Measurements from ENCODE around the gene ZFPL1. TPM values are rescaled to one million over a fixed set of nuclear protein-coding genes. Genes with fewer than 3 reads are reported as not detected.
A peak's percentile ranks its signal among the peaks of the same experiment; 100 is the strongest.

Gene ZFPL1
- total RNA-seq, 2 donors from 2014 or later: 35.7 to 46.6 TPM

DNA sequence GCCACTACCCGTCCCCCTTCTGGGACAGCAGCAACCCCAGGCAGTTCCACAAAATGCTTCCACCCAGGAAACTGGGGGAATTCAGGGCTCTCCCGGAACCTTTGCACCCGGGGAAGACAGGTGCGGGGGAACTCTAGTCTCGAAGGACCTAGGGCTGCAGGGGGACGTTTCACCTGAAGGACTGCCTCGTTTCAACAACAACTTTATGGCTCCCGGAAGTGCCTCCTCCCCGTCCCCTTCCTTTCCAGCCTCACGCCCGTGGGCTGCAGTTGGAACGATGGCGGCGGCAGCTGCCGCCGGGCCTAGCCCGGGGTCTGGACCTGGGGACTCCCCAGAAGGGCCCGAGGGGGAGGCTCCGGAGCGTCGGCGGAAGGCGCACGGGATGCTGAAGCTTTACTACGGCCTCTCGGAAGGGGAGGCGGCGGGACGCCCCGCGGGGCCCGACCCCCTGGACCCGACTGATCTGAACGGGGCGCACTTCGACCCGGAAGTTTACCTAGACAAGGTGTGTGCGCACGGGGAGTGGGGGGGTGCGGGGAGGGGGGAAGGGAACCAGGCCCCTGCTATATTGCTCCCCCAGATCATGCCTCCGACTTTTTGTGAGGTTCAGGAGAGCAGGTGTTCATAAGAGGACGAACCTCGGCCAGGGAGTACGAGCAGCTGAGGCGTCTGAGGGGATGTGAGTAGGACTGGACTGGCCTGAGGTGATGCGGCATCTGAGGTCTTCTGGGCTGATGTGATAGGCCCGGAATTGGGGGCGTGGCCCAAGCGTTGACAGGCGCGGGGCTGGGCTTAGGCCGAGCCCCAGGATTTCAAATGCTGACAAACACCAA is 12.2 kb downstream of the ZFPL1 start, which contains the start of gene VPS51:
Gene VPS51 (plus strand): TSS at position 241 of the 833 bp plus-strand sequence. CDS start 37 bp downstream, at position 278.
- Histone ChIP-seq H3K9ac (ENCODE audit: extremely low read depth, low read length, poor library complexity, severe bottlenecking) (peak within 1 kb of the TSS; percentile 75), H3K4me1 (ENCODE audit: control insufficient read depth, insufficient read depth, low read length) (peaks cover 5% of the 10 kb centered on the region), H3K27ac (ENCODE audit: low read depth, low read length) (peak within 1 kb of the TSS; percentile 72), H3K4me3 (ENCODE audit: low read length) (peak within 1 kb of the TSS; percentile 86), H3K9me3 (ENCODE audit: control insufficient read depth, low read length) (no peaks in the 10 kb centered on the region), H3K36me3 (ENCODE audit: control insufficient read depth, insufficient read depth, low read length) (peaks cover 20% of the 10 kb centered on the region), H3K27me3 (ENCODE audit: control insufficient read depth, insufficient read depth, low read length, poor library complexity, severe bottlenecking) (no peaks in the 10 kb centered on the region)
- peak within 1 kb of the TSS; percentile 88 for H3K4me3 Mint-ChIP-seq
- TF ChIP-seq, protein P1, sequence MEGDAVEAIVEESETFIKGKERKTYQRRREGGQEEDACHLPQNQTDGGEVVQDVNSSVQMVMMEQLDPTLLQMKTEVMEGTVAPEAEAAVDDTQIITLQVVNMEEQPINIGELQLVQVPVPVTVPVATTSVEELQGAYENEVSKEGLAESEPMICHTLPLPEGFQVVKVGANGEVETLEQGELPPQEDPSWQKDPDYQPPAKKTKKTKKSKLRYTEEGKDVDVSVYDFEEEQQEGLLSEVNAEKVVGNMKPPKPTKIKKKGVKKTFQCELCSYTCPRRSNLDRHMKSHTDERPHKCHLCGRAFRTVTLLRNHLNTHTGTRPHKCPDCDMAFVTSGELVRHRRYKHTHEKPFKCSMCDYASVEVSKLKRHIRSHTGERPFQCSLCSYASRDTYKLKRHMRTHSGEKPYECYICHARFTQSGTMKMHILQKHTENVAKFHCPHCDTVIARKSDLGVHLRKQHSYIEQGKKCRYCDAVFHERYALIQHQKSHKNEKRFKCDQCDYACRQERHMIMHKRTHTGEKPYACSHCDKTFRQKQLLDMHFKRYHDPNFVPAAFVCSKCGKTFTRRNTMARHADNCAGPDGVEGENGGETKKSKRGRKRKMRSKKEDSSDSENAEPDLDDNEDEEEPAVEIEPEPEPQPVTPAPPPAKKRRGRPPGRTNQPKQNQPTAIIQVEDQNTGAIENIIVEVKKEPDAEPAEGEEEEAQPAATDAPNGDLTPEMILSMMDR (conservative IDR thresholded peaks at IDR 0.05): no peak
- 1 to 2% methylated on average over 11 to 52 of the region's 52 CpGs for WGBS, 2 experiments (ENCODE audit: insufficient coverage in 1 of 2, insufficient read length in 1 of 2)
- DNase-seq: peak; percentile 95
- no peaks in the 10 kb centered on the region for H3K9me3 Mint-ChIP-seq
- no peaks in the 10 kb centered on the region for H3K27me3 Mint-ChIP-seq (ENCODE audit: insufficient read depth)
- H3K36me3 Mint-ChIP-seq (ENCODE audit: low read depth): peaks cover 12% of the 10 kb centered on the region
- peak within 1 kb of the TSS; percentile 98 for H3K27ac Mint-ChIP-seq
- H3K4me1 Mint-ChIP-seq: peaks cover 8% of the 10 kb centered on the region

DNA sequence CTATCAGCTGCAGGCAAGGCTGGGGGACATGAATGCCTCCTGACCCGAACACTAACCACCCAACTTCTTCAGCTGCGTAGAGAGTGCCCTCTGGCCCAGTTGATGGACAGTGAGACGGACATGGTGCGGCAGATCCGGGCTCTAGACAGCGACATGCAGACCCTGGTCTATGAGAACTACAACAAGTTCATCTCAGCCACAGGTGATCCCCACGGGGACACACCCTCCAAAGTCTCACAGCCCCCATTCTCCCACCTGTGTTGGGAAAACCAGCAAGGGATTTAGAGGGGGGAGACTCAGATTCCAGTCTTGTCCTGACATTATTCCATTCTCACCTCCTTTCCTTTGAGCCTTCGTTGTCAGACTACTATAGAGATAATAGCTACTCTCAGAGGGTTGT is 12.9 kb downstream of the ZFPL1 start:
- H3K4me3 ChIP-seq (ENCODE audit: low read length): peak overlapping the region; percentile 86
- peaks cover 20% of the 10 kb centered on the region for H3K36me3 ChIP-seq (ENCODE audit: control insufficient read depth, insufficient read depth, low read length)
- no peak overlapping the region for H3K27ac ChIP-seq (ENCODE audit: low read depth, low read length)
- peak overlapping the region; percentile 75 for H3K9ac ChIP-seq (ENCODE audit: extremely low read depth, low read length, poor library complexity, severe bottlenecking)
- no peaks in the 10 kb centered on the region for H3K27me3 Mint-ChIP-seq (ENCODE audit: insufficient read depth)
- no peaks in the 10 kb centered on the region for H3K27me3 ChIP-seq (ENCODE audit: control insufficient read depth, insufficient read depth, low read length, poor library complexity, severe bottlenecking)
- peaks cover 12% of the 10 kb centered on the region for H3K36me3 Mint-ChIP-seq (ENCODE audit: low read depth)
- H3K4me1 Mint-ChIP-seq: peaks cover 8% of the 10 kb centered on the region
- no peak for DNase-seq
- H3K9me3 ChIP-seq (ENCODE audit: control insufficient read depth, low read length): no peaks in the 10 kb centered on the region
- H3K9me3 Mint-ChIP-seq: no peaks in the 10 kb centered on the region
- TF ChIP-seq, protein P1 (conservative IDR thresholded peaks at IDR 0.05): no peak
- WGBS, 2 experiments (ENCODE audit: insufficient coverage in 1 of 2, insufficient read length in 1 of 2): 74 to 78% methylated on average over 6 to 8 of the region's 8 CpGs
- H3K4me1 ChIP-seq (ENCODE audit: control insufficient read depth, insufficient read depth, low read length): peaks cover 5% of the 10 kb centered on the region
- H3K4me3 Mint-ChIP-seq: peak overlapping the region; percentile 88
- H3K27ac Mint-ChIP-seq: peak overlapping the region; percentile 55

DNA sequence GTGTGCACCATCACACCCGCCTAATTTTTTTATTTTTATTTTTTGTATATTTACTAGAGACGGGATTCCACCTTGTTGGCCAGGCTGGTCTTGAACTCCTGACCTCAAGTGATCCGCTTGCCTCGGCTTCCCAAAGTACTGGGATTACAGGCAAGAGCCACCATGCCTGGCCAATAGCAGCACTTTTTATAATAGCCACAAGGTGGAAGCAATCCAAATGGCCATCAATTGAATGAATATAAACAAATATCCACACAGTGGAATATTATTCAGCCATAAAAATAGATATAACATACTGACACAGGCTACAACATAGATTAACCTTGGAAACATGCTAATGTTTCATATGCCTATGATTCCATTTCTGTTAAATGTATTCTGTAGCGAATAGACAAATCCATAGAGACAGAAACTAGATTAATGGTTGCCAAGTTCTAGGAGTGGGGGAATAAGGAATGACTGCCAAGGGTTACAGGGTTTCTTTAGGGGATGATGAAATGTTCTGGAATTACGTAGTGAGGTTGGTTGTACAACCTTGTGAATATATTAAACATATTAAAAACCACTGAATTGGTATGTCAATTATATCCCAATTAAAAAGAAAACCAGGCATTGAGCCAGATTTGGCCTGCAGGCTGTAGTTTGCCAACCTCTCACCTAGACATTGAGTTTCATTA is 16.8 kb downstream of the ZFPL1 start:
- Mint-ChIP-seq H3K36me3 (ENCODE audit: low read depth) (peaks cover 16% of the 10 kb centered on the region), H3K4me1 (peaks cover 11% of the 10 kb centered on the region), H3K27ac (no peak overlapping the region), H3K27me3 (ENCODE audit: insufficient read depth) (no peaks in the 10 kb centered on the region), H3K4me3 (no peak overlapping the region), H3K9me3 (no peaks in the 10 kb centered on the region)
- peaks cover 32% of the 10 kb centered on the region for H3K36me3 ChIP-seq (ENCODE audit: control insufficient read depth, insufficient read depth, low read length)
- no peaks in the 10 kb centered on the region for H3K27me3 ChIP-seq (ENCODE audit: control insufficient read depth, insufficient read depth, low read length, poor library complexity, severe bottlenecking)
- H3K27ac ChIP-seq (ENCODE audit: low read depth, low read length): no peak overlapping the region
- no peaks in the 10 kb centered on the region for H3K9me3 ChIP-seq (ENCODE audit: control insufficient read depth, low read length)
- H3K4me3 ChIP-seq (ENCODE audit: low read length): no peak overlapping the region
- no peak for DNase-seq
- H3K4me1 ChIP-seq (ENCODE audit: control insufficient read depth, insufficient read depth, low read length): peaks cover 5% of the 10 kb centered on the region
- H3K9ac ChIP-seq (ENCODE audit: extremely low read depth, low read length, poor library complexity, severe bottlenecking): no peak overlapping the region
- WGBS, 2 experiments (ENCODE audit: insufficient coverage in 1 of 2, insufficient read length in 1 of 2): 94 to 100% methylated on average over 3 to 4 of the region's 6 CpGs
- TF ChIP-seq, protein P1 (conservative IDR thresholded peaks at IDR 0.05): peak; percentile 52
